Measurements from ENCODE around the gene NPHS1. TPM values are rescaled to one million over a fixed set of nuclear protein-coding genes. Genes with fewer than 3 reads are reported as not detected.

NPHS1 gene
- total and polyA plus RNA-seq, 9 of the 15 experiments (the other 6 are each of a cell fraction or from before 2014, with no cell fraction given), result 0.01 to 0.28 (median 0.14) TPM; not detected in 5

DNA sequence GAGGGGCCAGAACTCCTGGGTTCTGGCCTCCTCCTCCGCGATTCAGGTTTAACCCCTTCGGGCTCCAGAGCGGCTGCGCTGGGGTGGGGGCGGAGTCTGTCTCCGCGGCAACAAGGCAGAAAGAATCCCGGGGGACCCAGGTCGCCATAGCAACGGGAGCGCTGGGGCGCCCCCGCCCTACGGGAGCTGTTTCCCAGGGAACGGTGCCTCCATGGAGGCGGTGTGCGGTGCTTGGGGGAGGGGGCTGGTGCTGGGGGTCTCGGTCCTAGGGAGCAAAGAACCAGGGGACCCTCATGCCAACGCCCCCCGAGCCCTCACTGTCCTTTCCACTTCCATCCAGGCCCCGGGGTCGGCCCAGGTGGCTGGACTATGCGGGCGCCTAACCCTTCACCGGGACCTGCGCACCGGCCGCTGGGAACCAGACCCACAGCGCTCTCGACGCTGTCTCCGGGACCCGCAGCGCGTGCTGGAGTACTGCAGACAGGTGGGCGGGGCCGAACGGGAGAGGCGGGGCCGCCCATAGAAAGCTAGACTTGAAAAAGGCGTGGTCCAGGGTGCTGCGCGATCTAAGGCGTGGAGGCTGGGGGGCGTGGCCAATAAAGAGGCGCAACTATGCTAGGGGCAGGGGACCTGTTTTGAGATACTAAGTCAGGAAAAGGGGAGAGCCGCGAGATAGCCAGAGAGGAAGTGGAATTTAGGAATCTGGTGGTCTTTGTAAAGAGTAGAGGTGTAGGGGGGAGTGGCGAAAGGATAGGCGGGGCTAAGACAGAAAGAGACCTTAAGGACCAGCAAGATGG is 17.2 kb upstream of the NPHS1 start (continued):
- TF ChIP-seq ZNF41 (CRISPR knock-in tag; conservative IDR thresholded peaks at IDR 0.05) (no peak), POLR2A (conservative IDR thresholded peaks at IDR 0.05) (no peak), MBD2 (IDR thresholded peaks at IDR 0.05; ENCODE audit: borderline replicate concordance, low read depth) (no peak), SNIP1 (IDR thresholded peaks at IDR 0.05; ENCODE audit: low read depth) (no peak), E2F3 (CRISPR knock-in tag; IDR thresholded peaks at IDR 0.05) (no peak), PURB (CRISPR knock-in tag; IDR thresholded peaks at IDR 0.05; ENCODE audit: low read depth) (no peak), CBX2 (IDR thresholded peaks at IDR 0.05; ENCODE audit: insufficient read depth, low read length, poor library complexity, severe bottlenecking) (no peak), ZNF766 (CRISPR knock-in tag; conservative IDR thresholded peaks at IDR 0.05) (no peak), BMI1 (IDR thresholded peaks at IDR 0.05; ENCODE audit: low read length) (peak; percentile 68; the same call in 1 of the 2 replicates), YY1 (IDR thresholded peaks at IDR 0.05; ENCODE audit: borderline replicate concordance in 1 of 3, control insufficient read depth in 1 of 3, extremely low read depth in 1 of 3, insufficient read depth in 3 of 3, insufficient read length in 1 of 3, insufficient replicate concordance in 2 of 3, low read depth in 1 of 3, low read length in 2 of 3) (no peak), HDAC2 (IDR thresholded peaks at IDR 0.05) (0 out of 2 replicates have a peak, but pooled peaks have one; percentile 47), HDAC8 (tag; IDR thresholded peaks at IDR 0.05) (no peak), L3MBTL2 (IDR thresholded peaks at IDR 0.05) (peak; percentile 97), ILK (tag; IDR thresholded peaks at IDR 0.05; ENCODE audit: borderline replicate concordance, low read depth) (no peak)
- TF ChIP-seq, protein P1, sequence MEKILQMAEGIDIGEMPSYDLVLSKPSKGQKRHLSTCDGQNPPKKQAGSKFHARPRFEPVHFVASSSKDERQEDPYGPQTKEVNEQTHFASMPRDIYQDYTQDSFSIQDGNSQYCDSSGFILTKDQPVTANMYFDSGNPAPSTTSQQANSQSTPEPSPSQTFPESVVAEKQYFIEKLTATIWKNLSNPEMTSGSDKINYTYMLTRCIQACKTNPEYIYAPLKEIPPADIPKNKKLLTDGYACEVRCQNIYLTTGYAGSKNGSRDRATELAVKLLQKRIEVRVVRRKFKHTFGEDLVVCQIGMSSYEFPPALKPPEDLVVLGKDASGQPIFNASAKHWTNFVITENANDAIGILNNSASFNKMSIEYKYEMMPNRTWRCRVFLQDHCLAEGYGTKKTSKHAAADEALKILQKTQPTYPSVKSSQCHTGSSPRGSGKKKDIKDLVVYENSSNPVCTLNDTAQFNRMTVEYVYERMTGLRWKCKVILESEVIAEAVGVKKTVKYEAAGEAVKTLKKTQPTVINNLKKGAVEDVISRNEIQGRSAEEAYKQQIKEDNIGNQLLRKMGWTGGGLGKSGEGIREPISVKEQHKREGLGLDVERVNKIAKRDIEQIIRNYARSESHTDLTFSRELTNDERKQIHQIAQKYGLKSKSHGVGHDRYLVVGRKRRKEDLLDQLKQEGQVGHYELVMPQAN (IDR thresholded peaks at IDR 0.05; ENCODE audit: borderline replicate concordance), result peak; percentile 80; the same call in 1 of the 2 replicates
- TF ChIP-seq, protein P2, sequence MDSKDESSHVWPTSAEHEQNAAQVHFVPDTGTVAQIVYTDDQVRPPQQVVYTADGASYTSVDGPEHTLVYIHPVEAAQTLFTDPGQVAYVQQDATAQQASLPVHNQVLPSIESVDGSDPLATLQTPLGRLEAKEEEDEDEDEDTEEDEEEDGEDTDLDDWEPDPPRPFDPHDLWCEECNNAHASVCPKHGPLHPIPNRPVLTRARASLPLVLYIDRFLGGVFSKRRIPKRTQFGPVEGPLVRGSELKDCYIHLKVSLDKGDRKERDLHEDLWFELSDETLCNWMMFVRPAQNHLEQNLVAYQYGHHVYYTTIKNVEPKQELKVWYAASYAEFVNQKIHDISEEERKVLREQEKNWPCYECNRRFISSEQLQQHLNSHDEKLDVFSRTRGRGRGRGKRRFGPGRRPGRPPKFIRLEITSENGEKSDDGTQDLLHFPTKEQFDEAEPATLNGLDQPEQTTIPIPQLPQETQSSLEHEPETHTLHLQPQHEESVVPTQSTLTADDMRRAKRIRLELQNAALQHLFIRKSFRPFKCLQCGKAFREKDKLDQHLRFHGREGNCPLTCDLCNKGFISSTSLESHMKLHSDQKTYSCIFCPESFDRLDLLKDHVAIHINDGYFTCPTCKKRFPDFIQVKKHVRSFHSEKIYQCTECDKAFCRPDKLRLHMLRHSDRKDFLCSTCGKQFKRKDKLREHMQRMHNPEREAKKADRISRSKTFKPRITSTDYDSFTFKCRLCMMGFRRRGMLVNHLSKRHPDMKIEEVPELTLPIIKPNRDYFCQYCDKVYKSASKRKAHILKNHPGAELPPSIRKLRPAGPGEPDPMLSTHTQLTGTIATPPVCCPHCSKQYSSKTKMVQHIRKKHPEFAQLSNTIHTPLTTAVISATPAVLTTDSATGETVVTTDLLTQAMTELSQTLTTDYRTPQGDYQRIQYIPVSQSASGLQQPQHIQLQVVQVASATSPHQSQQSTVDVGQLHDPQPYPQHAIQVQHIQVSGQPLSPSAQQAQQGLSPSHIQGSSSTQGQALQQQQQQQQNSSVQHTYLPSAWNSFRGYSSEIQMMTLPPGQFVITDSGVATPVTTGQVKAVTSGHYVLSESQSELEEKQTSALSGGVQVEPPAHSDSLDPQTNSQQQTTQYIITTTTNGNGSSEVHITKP (IDR thresholded peaks at IDR 0.05; ENCODE audit: partially characterized antibody), result peak; percentile 90
- TF ChIP-seq, protein P3, sequence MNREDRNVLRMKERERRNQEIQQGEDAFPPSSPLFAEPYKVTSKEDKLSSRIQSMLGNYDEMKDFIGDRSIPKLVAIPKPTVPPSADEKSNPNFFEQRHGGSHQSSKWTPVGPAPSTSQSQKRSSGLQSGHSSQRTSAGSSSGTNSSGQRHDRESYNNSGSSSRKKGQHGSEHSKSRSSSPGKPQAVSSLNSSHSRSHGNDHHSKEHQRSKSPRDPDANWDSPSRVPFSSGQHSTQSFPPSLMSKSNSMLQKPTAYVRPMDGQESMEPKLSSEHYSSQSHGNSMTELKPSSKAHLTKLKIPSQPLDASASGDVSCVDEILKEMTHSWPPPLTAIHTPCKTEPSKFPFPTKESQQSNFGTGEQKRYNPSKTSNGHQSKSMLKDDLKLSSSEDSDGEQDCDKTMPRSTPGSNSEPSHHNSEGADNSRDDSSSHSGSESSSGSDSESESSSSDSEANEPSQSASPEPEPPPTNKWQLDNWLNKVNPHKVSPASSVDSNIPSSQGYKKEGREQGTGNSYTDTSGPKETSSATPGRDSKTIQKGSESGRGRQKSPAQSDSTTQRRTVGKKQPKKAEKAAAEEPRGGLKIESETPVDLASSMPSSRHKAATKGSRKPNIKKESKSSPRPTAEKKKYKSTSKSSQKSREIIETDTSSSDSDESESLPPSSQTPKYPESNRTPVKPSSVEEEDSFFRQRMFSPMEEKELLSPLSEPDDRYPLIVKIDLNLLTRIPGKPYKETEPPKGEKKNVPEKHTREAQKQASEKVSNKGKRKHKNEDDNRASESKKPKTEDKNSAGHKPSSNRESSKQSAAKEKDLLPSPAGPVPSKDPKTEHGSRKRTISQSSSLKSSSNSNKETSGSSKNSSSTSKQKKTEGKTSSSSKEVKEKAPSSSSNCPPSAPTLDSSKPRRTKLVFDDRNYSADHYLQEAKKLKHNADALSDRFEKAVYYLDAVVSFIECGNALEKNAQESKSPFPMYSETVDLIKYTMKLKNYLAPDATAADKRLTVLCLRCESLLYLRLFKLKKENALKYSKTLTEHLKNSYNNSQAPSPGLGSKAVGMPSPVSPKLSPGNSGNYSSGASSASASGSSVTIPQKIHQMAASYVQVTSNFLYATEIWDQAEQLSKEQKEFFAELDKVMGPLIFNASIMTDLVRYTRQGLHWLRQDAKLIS (CRISPR knock-in tag; IDR thresholded peaks at IDR 0.05), result no peak

Data from K562 (cell line).